Spleen (tissue), 7 donors: ENCODE measurements around the gene IGF1.

Experiments used
- CTCF ChIP-seq, 11 experiments: fragments of 200-600 bp in 7 of 11; fragments of 450-650 bp in 4 of 11; sonication (generic) in 4 of 11; IDR thresholded peaks in 8 of 11; conservative IDR thresholded peaks in 3 of 11; 1 replicate in 7 of 11; 2 replicates in 4 of 11; pipeline versions ENCODE4 v1.4.0 to v1.8.0; 2016 to 2021; ENCODE audit warnings: antibody characterized with exemption in 11 of 11, inconsistent platforms in 4 of 11, mild to moderate bottlenecking in 1 of 11
- POLR2A ChIP-seq, 3 donors: fragments of 450-650 bp; IDR thresholded peaks; one replicate each; pipeline ENCODE4 v1.5.1; 2017; ENCODE audit warnings: antibody characterized with exemption in 3 of 3, mild to moderate bottlenecking in 1 of 3
- donor health status: DM: no; HTN: no; CAD: no; lungs with moderate emphysema.
- donor health status: DM: no; HTN: no; CAD: no.
- donor health status: DM: no; HTN: no; CAD: no.

DNA sequence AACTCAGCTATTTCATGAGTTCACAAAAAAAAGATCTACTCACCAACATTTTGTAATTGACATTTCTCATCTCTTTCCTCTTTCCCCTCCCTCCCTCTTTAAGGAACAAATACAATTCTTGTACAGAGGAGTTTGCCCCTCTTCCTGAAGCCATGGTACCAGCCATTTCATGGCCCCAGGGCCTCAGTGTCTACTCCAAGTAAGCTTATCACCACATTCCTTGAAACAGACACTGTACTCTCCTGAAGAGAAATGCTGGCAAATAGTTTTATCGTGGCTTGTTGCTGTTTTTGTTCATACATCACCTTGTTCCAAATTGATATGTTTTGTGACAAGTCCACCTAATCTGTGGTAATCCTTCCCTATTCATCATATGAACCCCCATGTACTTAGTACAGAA is 29.7 kb upstream of the IGF1 start:
- TF ChIP-seq CTCF (IDR thresholded peaks at IDR 0.05 in 8 of 11, conservative IDR thresholded peaks at IDR 0.05 in 3 of 11) (no peak), POLR2A (IDR thresholded peaks at IDR 0.05) (no peak)
